ENCODE data around the gene CCL22.

CCL22 gene

DNA sequence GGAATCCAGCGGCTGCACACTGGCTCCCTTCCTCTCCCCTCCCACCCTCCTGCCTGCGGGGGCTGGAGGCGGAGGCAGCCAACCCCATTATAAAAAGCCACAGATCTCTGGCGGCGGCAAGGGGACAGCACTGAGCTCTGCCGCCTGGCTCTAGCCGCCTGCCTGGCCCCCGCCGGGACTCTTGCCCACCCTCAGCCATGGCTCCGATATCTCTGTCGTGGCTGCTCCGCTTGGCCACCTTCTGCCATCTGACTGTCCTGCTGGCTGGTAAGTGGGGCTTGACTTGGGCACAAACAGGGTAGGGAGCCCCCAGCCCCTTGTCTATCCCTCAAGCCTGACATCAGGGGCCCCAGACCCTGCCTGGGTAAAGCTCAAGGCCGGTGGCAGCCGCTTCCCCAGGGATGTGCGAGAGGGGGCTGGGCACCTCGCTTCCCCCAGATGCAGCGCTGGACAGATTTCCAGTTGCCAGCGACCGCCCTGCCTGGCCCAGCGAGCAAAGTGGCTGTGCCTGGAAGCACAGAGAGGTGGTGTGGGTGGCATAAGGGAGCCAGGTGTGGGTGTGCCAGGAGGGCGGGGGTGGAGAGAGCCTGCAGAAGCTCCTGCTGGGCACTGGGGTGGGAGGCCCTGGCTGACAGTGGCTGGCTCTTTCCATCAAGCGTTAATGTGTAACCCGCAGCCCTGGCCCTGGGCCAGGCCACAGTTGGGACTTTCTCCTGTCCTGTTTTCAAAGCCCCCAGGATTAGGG is 14.0 kb downstream of the CCL22 start, which contains the start of gene CX3CL1:
TSS of gene CX3CL1 (plus strand) at position 119 of the 745 bp plus-strand sequence. CDS start at position 198, 79 bp downstream.
- Histone ChIP-seq H2AFZ (ENCODE audit: low read length) (peak within 1 kb of the TSS; percentile 97), H3K23ac (ENCODE audit: low read depth, low read length, poor library complexity) (peak within 1 kb of the TSS; percentile 76), H2BK15ac (ENCODE audit: low read length) (peak within 1 kb of the TSS; percentile 76), H3K9me3 (replicated peaks in 1 of 2; ENCODE audit: control insufficient read depth in 2 of 2, insufficient read depth in 1 of 2, low read depth in 1 of 2, low read length in 2 of 2) (no peaks in the 10 kb centered on the region), H3K36me3 (replicated peaks in 1 of 2; ENCODE audit: control insufficient read depth in 2 of 2, insufficient read depth in 2 of 2, low read length in 2 of 2) (no peaks in the 10 kb centered on the region), H3K27me3 (ENCODE audit: control insufficient read depth in 3 of 3, insufficient read depth in 3 of 3, low read depth in 1 of 3, low read length in 3 of 3) (no peaks in the 10 kb centered on the region), H3K14ac (ENCODE audit: low read length) (peak within 1 kb of the TSS; percentile 97), H2AK5ac (ENCODE audit: low read depth, low read length) (peak within 1 kb of the TSS; percentile 98), H3K18ac (ENCODE audit: low read length) (peak within 1 kb of the TSS; percentile 95), H3K9ac (ENCODE audit: low read depth, low read length, poor library complexity) (peak within 1 kb of the TSS; percentile 85), H3K79me1 (ENCODE audit: low read depth, low read length) (no peaks in the 10 kb centered on the region), H2BK12ac (ENCODE audit: low read length) (peak within 1 kb of the TSS; percentile 89), H2BK120ac (ENCODE audit: low read depth, low read length) (peak within 1 kb of the TSS; percentile 39), H3K4me1 (ENCODE audit: control insufficient read depth in 2 of 2, insufficient read depth in 1 of 2, low read depth in 1 of 2, low read length in 2 of 2) (peaks cover 30 to 32% of the 10 kb centered on the region in 2 donors), H3K27ac (replicated peaks; ENCODE audit: low read length) (peak within 1 kb of the TSS; percentile 72), H3K4ac (ENCODE audit: low read length) (peak within 1 kb of the TSS; percentile 96), H3K4me3 (ENCODE audit: low read length in 2 of 2) (peak within 1 kb of the TSS; percentile 70 to 71), H2BK5ac (ENCODE audit: low read length) (peak within 1 kb of the TSS; percentile 84), H3K4me2 (ENCODE audit: insufficient read depth, low read length, poor library complexity, severe bottlenecking) (peak within 1 kb of the TSS; percentile 71), H4K91ac (ENCODE audit: low read depth, low read length, poor library complexity) (peak within 1 kb of the TSS; percentile 88), H4K8ac (ENCODE audit: low read depth, low read length) (peak within 1 kb of the TSS; percentile 74)
- WGBS, 2 donors (ENCODE audit: extremely low coverage in 2 of 2, insufficient read length in 2 of 2, insufficient replicate concordance in 1 of 2), result no CpG with 5 or more reads among the region's 23 CpGs
- DNase-seq (ENCODE audit: low spot score), result no peak

DNA sequence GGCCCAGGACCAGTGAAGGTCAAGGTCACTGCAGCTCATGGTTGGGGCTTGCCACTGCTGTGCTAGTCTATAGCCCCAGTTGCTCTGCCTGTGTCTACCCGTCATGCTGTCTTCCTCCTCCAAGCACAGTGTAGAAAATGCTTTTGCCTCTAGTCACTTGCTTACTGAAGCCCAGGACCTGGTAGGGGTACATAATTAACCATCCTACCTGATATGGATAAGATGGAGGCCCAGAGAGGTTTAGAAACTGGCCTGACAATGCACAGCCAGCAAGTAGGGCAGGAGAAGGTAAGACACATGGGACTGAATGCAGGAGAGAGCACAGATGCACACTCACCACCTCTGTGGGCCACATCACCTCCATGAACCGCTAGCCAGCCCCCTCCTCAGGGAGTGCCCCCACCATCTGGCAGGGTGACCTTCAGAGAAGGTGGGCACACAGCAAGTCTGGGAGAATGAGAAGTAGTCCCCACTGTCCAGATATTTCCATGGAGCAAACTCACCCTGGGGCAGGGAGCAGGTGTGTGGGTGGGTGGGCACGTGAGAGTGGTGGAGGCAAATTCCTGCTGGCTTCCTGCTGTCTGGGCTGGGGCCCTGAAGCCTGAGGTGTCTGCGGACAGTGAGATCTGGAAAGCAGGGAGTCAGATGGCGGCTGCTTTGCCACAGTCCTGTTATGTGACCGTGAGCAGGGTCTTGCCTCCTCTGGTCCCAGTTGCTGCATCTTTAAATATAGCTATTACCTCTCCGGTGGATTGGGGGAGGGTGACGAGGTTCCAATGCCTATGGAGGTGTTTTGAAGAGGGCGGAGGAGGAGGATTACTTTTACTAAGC is 14.7 kb downstream of the CCL22 start:
- Histone ChIP-seq H3K9me3 (replicated peaks in 1 of 2; ENCODE audit: control insufficient read depth in 2 of 2, insufficient read depth in 1 of 2, low read depth in 1 of 2, low read length in 2 of 2) (no peaks in the 10 kb centered on the region), H3K27me3 (ENCODE audit: control insufficient read depth in 3 of 3, insufficient read depth in 3 of 3, low read depth in 1 of 3, low read length in 3 of 3) (no peaks in the 10 kb centered on the region), H3K36me3 (replicated peaks in 1 of 2; ENCODE audit: control insufficient read depth in 2 of 2, insufficient read depth in 2 of 2, low read length in 2 of 2) (no peaks in the 10 kb centered on the region), H3K4me1 (ENCODE audit: control insufficient read depth in 2 of 2, insufficient read depth in 1 of 2, low read depth in 1 of 2, low read length in 2 of 2) (peaks cover 31 to 33% of the 10 kb centered on the region in 2 donors), H2AFZ (ENCODE audit: low read length) (peak overlapping the region; percentile 97), H3K27ac (replicated peaks; ENCODE audit: low read length) (no peak overlapping the region), H4K91ac (ENCODE audit: low read depth, low read length, poor library complexity) (no peak overlapping the region), H4K8ac (ENCODE audit: low read depth, low read length) (no peak overlapping the region), H3K4ac (ENCODE audit: low read length) (no peak overlapping the region), H3K18ac (ENCODE audit: low read length) (peak overlapping the region; percentile 95), H2AK5ac (ENCODE audit: low read depth, low read length) (peak overlapping the region; percentile 98), H2BK120ac (ENCODE audit: low read depth, low read length) (no peak overlapping the region), H2BK12ac (ENCODE audit: low read length) (peak overlapping the region; percentile 47), H3K9ac (ENCODE audit: low read depth, low read length, poor library complexity) (peak overlapping the region; percentile 51), H3K4me2 (ENCODE audit: insufficient read depth, low read length, poor library complexity, severe bottlenecking) (no peak overlapping the region), H2BK5ac (ENCODE audit: low read length) (peak overlapping the region; percentile 84), H3K14ac (ENCODE audit: low read length) (no peak overlapping the region), H3K79me1 (ENCODE audit: low read depth, low read length) (no peaks in the 10 kb centered on the region), H3K23ac (ENCODE audit: low read depth, low read length, poor library complexity) (no peak overlapping the region), H2BK15ac (ENCODE audit: low read length) (peak overlapping the region; percentile 76), H3K4me3 (ENCODE audit: low read length in 2 of 2) (peak overlapping the region; percentile 52 to 71)
- WGBS, 2 donors (ENCODE audit: extremely low coverage in 2 of 2, insufficient read length in 2 of 2, insufficient replicate concordance in 1 of 2), result no CpG with 5 or more reads among the region's 9 CpGs
- no peak for DNase-seq (ENCODE audit: low spot score)

DNA sequence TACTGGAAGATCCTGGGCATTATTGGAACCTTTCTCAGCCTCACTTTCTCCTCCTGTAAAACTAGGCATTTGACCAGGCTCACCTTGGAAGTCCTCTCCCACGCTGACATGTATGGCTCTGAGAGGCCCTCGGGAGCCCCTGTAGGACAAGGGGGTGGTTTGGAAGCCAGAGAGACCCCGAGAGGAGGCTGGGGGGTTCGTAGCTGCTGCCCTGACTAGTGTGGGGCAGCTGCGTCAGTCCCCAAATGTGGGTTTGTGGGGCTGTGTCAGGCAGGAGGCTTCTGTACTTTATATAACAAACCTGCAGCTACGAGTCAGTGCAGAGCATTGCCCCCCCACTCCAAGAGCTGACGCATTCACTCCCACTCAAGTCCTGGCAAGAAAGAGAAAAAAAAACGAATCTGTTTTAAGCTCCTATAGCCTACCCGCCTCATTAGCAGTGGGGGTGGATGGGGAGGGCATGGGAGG is 15.5 kb downstream of the CCL22 start:
- no peak overlapping the region for H3K4me3 ChIP-seq (ENCODE audit: low read length in 2 of 2)
- no CpG with 5 or more reads among the region's 9 CpGs for WGBS, 2 donors (ENCODE audit: extremely low coverage in 2 of 2, insufficient read length in 2 of 2, insufficient replicate concordance in 1 of 2)
- no peaks in the 10 kb centered on the region for H3K36me3 ChIP-seq (replicated peaks in 1 of 2; ENCODE audit: control insufficient read depth in 2 of 2, insufficient read depth in 2 of 2, low read length in 2 of 2)
- H2BK15ac ChIP-seq (ENCODE audit: low read length), result no peak overlapping the region
- no peak overlapping the region for H4K8ac ChIP-seq (ENCODE audit: low read depth, low read length)
- no peaks in the 10 kb centered on the region for H3K9me3 ChIP-seq (replicated peaks in 1 of 2; ENCODE audit: control insufficient read depth in 2 of 2, insufficient read depth in 1 of 2, low read depth in 1 of 2, low read length in 2 of 2)
- peak overlapping the region; percentile 93 for H2AK5ac ChIP-seq (ENCODE audit: low read depth, low read length)
- peak overlapping the region; percentile 24 for H2AFZ ChIP-seq (ENCODE audit: low read length)
- H2BK120ac ChIP-seq (ENCODE audit: low read depth, low read length), result peak overlapping the region; percentile 42
- no peak overlapping the region for H2BK5ac ChIP-seq (ENCODE audit: low read length)
- peak overlapping the region; percentile 85 for H3K14ac ChIP-seq (ENCODE audit: low read length)
- H3K79me1 ChIP-seq (ENCODE audit: low read depth, low read length), result no peaks in the 10 kb centered on the region
- peaks cover 31 to 33% of the 10 kb centered on the region in 2 donors for H3K4me1 ChIP-seq (ENCODE audit: control insufficient read depth in 2 of 2, insufficient read depth in 1 of 2, low read depth in 1 of 2, low read length in 2 of 2)
- H3K9ac ChIP-seq (ENCODE audit: low read depth, low read length, poor library complexity), result no peak overlapping the region
- H3K18ac ChIP-seq (ENCODE audit: low read length), result peak overlapping the region; percentile 84
- no peaks in the 10 kb centered on the region for H3K27me3 ChIP-seq (ENCODE audit: control insufficient read depth in 3 of 3, insufficient read depth in 3 of 3, low read depth in 1 of 3, low read length in 3 of 3)
- no peak overlapping the region for H3K4me2 ChIP-seq (ENCODE audit: insufficient read depth, low read length, poor library complexity, severe bottlenecking)
- H4K91ac ChIP-seq (ENCODE audit: low read depth, low read length, poor library complexity), result no peak overlapping the region
- no peak overlapping the region for H3K23ac ChIP-seq (ENCODE audit: low read depth, low read length, poor library complexity)
- no peak overlapping the region for H2BK12ac ChIP-seq (ENCODE audit: low read length)
- DNase-seq (ENCODE audit: low spot score), result no peak
- H3K4ac ChIP-seq (ENCODE audit: low read length), result no peak overlapping the region
- no peak overlapping the region for H3K27ac ChIP-seq (replicated peaks; ENCODE audit: low read length)
